HG02973 (cell line): ENCODE results near the gene FEM1B.

ENCODE experiments used
- ATAC-seq: cut with Tn5 transposase; IDR thresholded peaks from one replicate; pipeline ENCODE4 v1.9.1; 2021; ENCODE audit warnings: moderate library complexity; ENCODE audit not compliant: unreplicated experiment

Gene FEM1B

DNA sequence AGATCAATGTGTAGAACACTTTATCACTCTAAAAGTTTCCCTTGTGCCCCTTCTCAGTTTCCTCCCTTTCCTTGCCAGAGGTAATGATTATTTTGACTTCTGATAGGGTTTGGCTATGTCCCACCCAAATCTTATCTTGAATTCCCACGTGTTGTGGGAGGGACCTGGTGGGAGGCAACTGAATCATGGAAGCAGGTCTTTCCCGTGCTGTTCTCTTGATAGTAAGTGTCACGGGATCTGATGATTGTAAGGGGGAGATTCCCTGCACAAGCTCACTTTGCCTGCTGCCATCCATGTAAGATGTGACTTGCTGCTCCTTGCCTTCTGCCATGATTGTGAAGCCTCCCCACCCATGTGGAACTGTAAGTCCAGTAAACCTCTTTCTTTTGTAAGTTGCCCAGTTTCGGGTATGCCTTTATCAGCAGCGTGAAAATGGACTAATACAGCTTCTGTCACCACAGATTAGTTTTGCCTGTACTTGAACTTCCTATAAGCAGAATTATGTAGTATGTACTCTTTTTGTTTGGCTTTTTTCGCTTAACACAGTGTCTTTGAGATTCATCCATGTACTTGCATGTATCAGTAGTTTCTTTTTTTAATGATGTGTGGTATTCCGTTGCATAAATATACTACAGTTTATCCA, 7.2 kb downstream of the FEM1B start:
- no peak for ATAC-seq

- ATAC-seq: no peak
Observed at GRCh38 chr15:68285259-68285980, 7.9 kb downstream of the FEM1B start.

- no peak for ATAC-seq
Observed at GRCh38 chr15:68286256-68286655, 8.7 kb downstream of the FEM1B start.

DNA sequence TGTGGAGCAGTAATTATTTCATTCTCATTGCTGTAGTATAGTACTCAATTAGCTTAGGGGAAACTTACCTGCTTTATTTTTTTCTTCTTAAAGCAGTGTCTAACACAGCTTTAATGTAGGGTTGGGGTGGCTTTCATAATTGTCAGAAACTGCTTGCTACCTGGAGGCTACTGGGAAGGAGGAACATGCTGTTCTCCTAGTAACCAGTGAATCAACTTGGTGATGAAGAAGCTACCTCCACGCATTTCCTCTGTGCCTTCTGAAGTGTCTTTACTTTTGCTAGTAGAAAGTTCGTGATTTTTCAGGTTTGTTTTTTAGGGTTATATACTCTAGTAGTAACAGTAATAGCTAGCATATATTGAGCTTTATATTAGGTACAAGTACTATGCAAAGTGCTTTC, 11.5 kb downstream of the FEM1B start:
- no peak for ATAC-seq

DNA sequence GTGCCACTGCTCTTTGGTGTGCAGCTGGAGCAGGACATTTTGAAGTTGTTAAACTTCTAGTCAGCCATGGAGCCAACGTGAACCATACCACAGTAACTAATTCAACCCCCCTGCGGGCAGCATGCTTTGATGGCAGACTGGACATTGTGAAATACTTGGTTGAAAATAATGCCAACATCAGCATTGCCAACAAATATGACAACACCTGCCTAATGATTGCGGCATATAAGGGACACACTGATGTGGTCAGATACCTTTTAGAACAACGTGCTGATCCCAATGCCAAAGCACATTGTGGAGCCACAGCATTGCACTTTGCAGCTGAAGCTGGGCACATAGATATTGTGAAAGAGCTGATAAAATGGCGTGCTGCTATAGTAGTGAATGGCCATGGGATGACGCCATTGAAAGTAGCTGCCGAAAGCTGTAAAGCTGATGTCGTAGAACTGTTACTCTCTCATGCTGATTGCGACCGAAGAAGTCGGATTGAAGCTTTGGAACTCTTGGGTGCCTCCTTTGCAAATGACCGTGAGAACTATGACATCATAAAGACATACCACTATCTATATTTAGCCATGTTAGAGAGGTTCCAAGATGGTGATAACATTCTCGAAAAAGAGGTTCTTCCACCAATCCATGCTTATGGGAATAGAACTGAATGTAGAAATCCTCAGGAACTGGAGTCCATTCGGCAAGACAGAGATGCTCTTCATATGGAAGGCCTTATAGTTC, 12.2 kb downstream of the FEM1B start:
- no peak for ATAC-seq

- no peak for ATAC-seq
Observed at GRCh38 chr15:68290715-68291114, 13.2 kb downstream of the FEM1B start.

GRCh38 chr15:68292157-68292781, 14.7 kb downstream of the FEM1B start:
- ATAC-seq: no peak

DNA sequence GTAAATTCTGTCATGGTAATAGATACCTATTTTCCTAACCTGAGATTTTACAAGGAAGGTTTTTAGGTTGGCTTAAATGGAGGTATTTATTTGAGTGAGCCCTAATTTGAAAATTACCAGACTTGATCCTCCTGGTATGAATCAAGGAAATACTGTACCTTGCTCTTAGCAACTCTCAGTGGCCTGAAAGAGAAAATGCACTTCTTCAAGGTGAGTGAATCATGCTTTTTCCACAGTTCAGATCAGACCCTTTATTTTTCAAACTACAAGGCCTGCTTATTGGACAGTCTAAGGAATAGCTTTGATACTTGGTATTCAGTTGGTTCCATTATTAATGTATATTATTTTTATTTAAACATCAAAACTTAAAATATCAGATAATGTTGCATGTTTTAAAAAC, 15.4 kb downstream of the FEM1B start:
- ATAC-seq: no peak

DNA sequence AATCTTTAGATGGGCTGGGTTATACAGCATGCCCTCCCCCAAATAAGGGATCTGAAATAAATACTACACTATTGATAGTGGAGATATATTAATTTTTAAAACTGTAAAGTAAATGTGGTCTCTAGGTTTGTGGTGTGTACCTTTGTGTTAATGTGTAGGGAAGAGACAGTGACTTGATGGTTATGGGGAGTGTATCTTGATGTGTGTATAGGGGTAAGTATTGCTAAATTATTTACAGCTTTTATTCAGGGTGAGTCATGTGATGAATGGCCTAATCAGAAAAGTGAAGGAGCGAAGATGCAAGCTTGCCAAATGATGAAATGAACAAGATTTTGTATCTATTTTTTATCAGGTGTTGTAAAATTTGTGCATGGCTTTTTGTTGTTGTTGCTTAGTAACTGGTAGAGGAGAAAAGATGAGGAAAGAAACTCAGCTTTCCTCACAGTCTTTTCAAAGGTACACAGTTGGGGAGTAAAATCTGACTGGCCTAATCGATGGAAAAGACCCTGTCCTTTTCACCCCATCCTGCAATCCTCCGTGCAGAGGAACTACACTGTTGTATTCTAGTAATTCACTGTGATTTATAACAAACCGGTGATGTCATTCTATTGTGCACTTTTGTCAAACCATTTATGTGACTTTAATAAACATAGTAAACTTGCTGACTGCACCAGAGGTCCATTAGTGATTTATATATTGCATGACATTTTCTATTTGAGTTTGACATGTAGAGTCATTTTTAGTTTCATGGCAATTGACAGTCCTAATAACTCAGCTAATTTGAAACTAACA, 17.7 kb downstream of the FEM1B start:
- ATAC-seq: no peak

- no peak for ATAC-seq
Observed at GRCh38 chr15:68298336-68298735, 20.8 kb downstream of the FEM1B start.

DNA sequence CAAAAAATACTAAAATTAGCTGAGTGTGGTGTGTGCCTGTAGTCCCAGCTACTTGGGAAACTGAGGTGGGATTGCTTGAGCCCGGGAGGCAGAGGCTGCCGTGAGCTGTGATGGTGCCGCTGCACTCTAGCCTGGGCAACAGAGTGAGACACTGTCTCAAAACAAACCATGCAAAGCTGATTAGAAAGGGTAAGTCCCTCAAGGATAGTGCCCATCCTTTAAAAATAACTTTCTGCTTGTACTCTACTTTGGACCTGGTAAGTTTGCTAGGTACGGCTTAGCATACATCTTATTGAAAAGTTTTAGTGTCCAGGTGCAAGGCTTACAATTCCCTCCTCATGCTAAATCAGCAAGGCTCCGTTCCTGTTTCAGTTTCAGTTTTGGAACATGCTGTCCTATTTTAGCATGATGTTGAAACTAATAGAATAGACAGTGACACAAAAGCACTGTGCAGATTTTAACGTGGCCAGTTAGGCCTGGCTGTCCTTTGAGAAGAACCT, 21.4 kb downstream of the FEM1B start:
- peak; percentile 74 for ATAC-seq

DNA sequence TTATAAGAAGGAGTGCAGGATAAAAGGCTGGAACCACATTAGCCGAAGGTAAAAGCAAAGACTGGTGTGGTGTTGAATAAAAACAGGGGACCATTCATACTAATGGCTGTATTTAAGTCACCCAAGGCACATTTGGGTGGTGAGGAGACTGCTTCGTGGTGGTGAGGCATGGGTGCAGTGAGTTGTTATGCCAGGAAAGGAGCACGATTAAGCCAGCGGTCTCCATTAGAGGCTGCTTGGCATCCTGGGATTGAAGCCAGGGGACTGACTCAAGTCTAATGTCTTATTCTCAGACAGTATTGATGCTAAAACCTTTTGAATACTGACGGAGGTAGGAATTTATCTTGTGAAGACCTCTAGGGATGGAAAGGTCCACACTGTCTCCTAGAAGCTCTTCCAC, 21.9 kb downstream of the FEM1B start:
- ATAC-seq: no peak

GRCh38 chr15:68300115-68300940, 22.8 kb downstream of the FEM1B start:
- ATAC-seq: no peak

DNA sequence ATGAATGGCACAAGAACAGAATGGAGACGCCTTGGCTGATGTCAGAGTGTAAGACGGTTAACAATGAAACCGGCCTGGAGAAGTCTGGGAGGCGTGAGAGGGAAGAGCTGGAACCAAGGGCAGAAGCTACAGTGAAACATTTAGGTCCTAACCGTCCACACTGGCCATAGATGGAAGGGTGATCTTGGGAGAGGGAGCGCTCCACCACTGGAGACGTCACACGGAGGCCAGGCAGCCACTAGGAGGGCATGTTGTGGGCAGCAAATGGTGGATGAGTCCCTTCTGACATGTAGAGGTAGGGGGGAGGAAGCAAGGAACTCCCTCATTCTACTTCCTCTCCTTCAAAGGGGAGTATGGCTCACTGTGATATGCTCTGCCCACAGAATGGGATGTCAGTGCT, 23.8 kb downstream of the FEM1B start:
- no peak for ATAC-seq

DNA sequence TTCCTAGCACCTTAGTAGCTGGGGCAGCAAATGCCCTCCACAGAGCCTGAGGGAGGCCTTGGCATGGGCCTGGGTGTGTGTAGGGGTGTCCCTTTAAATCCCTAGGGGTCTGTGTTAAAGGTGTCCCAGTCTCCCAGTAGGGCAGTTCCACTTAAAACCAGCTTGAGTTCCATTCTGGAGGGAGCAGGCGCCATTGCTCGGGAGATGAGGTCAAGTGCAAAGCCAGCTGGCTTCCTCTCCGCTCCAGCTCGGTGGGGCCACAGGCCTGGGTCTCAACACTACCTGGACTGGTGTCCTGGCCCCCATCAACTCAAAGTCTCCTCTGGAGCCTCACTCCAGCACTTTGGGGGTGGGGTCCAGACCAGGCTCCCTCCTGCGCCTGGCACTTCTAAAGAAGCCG, 25.2 kb downstream of the FEM1B start:
- ATAC-seq: no peak

- ATAC-seq: no peak
Observed at GRCh38 chr15:68303134-68303533, 25.6 kb downstream of the FEM1B start.

- ATAC-seq: no peak
Observed at GRCh38 chr15:68303560-68304436, 26.3 kb downstream of the FEM1B start.

DNA sequence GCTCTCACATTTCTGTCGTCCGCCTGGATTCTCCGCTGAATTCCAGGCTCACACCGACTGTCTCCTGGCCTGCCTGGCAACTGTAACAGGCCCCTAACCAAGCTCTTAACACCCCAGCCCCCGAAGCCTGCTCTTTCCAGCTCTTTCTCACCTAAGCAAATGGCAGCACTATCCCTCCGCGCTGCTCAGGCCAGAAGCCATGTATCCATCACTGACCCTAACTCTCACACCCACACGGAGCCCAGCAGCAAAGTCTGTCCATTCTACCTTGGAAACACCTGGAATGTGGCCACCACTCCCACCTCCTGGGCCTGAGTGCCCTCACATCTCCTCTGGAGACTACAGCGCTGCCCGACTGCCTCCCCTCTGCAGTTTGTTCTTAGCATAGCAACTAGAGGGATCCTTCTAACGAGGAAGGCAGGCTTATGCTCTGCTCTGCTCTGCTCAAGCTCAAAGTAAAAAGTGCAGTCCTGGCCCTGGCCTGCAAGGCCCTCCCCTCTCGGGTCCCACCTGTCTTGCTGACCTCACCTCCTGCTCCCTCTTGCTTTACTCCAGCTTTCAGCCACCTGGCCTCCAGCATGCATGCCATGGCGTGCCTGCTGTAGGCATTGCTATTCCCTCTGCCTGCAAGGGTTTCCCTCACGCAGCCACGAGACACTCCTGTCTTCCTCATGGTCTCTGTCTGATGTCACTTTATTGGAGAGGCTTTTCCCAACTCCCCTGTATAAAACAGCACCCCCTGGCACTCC, 27.2 kb downstream of the FEM1B start:
- no peak for ATAC-seq
